ENCODE results near the gene DCP1A.

DNA sequence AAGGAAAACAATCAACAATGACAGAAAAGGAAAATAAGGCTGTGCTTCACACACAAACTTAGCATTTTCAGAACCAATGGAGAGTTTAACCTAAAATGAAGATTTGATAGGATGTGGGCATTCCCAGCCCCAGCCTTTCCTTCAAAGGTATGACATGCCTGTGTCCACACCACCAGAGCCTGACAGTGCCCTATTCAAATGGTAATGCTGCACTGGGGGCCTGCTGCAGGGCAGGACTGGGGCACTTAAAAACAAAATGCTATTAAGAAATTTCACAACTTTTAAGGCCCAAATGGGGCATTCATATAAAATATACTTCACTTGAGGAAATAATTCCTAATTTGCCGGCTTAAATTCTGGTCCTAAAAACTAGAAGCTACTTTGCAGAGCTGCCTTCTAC is 60.6 kb downstream of the DCP1A start:
- no peak for TF ChIP-seq POLR2A (IDR thresholded peaks at IDR 0.05)
- TF ChIP-seq, protein P1, sequence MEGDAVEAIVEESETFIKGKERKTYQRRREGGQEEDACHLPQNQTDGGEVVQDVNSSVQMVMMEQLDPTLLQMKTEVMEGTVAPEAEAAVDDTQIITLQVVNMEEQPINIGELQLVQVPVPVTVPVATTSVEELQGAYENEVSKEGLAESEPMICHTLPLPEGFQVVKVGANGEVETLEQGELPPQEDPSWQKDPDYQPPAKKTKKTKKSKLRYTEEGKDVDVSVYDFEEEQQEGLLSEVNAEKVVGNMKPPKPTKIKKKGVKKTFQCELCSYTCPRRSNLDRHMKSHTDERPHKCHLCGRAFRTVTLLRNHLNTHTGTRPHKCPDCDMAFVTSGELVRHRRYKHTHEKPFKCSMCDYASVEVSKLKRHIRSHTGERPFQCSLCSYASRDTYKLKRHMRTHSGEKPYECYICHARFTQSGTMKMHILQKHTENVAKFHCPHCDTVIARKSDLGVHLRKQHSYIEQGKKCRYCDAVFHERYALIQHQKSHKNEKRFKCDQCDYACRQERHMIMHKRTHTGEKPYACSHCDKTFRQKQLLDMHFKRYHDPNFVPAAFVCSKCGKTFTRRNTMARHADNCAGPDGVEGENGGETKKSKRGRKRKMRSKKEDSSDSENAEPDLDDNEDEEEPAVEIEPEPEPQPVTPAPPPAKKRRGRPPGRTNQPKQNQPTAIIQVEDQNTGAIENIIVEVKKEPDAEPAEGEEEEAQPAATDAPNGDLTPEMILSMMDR (IDR thresholded peaks at IDR 0.05): no peak

Measured in tibial nerve (tissue), 3 donors.